Neural progenitor cell (in vitro differentiated cells): ENCODE results near the gene RHBDL3.

ENCODE experiments used
- EZH2 ChIP-seq: fragments of 200-600 bp; sonication (generic); IDR thresholded peaks from 2 replicates; pipeline ENCODE4 v1.6.1; 2017; ENCODE audit warnings: antibody characterized with exemption, mild to moderate bottlenecking, moderate library complexity
- EZH2phosphoT487 ChIP-seq: fragments of 200-600 bp; sonication (generic); IDR thresholded peaks from 2 replicates; pipeline ENCODE4 v1.6.1; 2017; ENCODE audit warnings: antibody characterized with exemption
- TF ChIP-seq, protein P1 (sequence below): fragments of 200-600 bp; sonication (generic); IDR thresholded peaks from 2 replicates; pipeline ENCODE4 v1.5.1; 2017; ENCODE audit warnings: antibody characterized with exemption, mild to moderate bottlenecking

DNA sequence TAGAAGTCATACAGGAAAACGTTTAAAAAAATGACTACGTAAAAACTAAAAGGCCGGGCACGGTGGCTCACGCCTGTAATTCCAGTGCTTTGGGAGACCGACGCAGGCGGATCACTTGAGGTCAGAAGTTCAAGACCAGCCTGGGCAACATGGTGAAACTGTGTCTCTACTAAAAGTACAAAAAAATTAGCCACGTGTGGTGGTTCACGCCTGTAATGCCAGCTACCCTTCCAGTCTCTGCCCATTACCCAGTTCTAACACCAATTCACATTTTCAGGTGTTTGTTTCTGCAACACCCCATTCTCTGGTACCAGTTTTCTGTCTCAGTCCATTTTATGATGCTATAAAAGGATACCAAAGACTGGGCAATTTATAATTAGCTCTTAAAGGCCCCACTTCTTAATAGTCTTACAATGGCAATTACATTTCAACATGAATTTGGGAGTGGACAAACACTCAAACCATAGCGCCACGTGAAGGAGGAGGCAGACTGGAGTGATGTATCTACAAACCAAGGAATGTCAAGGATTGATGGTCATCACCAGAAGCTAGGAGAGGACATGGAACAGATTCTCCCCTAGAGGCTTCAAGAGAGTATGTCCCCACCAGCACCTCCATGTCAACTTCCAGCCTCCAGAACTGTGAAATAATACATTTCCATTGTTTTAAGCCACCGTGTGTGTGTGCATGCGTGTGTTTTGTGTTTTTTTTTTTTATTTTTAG is 77.1 kb downstream of the RHBDL3 start:
- TF ChIP-seq, protein P1, sequence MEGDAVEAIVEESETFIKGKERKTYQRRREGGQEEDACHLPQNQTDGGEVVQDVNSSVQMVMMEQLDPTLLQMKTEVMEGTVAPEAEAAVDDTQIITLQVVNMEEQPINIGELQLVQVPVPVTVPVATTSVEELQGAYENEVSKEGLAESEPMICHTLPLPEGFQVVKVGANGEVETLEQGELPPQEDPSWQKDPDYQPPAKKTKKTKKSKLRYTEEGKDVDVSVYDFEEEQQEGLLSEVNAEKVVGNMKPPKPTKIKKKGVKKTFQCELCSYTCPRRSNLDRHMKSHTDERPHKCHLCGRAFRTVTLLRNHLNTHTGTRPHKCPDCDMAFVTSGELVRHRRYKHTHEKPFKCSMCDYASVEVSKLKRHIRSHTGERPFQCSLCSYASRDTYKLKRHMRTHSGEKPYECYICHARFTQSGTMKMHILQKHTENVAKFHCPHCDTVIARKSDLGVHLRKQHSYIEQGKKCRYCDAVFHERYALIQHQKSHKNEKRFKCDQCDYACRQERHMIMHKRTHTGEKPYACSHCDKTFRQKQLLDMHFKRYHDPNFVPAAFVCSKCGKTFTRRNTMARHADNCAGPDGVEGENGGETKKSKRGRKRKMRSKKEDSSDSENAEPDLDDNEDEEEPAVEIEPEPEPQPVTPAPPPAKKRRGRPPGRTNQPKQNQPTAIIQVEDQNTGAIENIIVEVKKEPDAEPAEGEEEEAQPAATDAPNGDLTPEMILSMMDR, result no peak
- no peak for TF ChIP-seq EZH2phosphoT487
- TF ChIP-seq EZH2, result no peak
